ENCODE data around the gene REPS1. TPM values are rescaled to one million over a fixed set of nuclear protein-coding genes. Genes with fewer than 3 reads are reported as not detected.
"Not testable (repeated sequence)": the region's sequence is repeated elsewhere in the genome, so short reads cannot be mapped to it uniquely, and the experiment has no call there.

Gene REPS1
- polyA plus RNA-seq, 5 donors, result 51.5 to 71.7 (median 64.9) TPM

- DNase-seq, result no peak
These were observed 16.5 kb downstream of the REPS1 start for GRCh38 chr6:138971601-138972000.

- DNase-seq, result no peak
These were observed 17.1 kb downstream of the REPS1 start for GRCh38 chr6:138970856-138971425.

GRCh38 chr6:138970159-138970558 lies 17.9 kb downstream of the REPS1 start:
- no peak for DNase-seq

GRCh38 chr6:138966870-138967269 lies 21.2 kb downstream of the REPS1 start:
- no peak for DNase-seq

GRCh38 chr6:138965971-138966370 lies 22.1 kb downstream of the REPS1 start:
- no peak for DNase-seq

GRCh38 chr6:138965291-138965874 lies 22.7 kb downstream of the REPS1 start:
- DNase-seq, result no peak

- no peak for DNase-seq
These were observed 24.0 kb downstream of the REPS1 start for GRCh38 chr6:138964012-138964411.

GRCh38 chr6:138963531-138963930 lies 24.5 kb downstream of the REPS1 start:
- DNase-seq, result no peak

GRCh38 chr6:138963119-138963518 lies 24.9 kb downstream of the REPS1 start:
- DNase-seq, result no peak

GRCh38 chr6:138959521-138959920 lies 28.5 kb downstream of the REPS1 start:
- no peak for DNase-seq

- no peak for DNase-seq
These were observed 29.5 kb downstream of the REPS1 start for GRCh38 chr6:138958595-138958994.

GRCh38 chr6:138957903-138958302 lies 30.1 kb downstream of the REPS1 start:
- no peak for DNase-seq

GRCh38 chr6:138957484-138957883 lies 30.6 kb downstream of the REPS1 start:
- no peak for DNase-seq

- no peak for DNase-seq
These were observed 31.7 kb downstream of the REPS1 start for GRCh38 chr6:138956244-138956924.

- no peak for DNase-seq
These were observed 32.8 kb downstream of the REPS1 start for GRCh38 chr6:138955262-138955661.

- no peak for DNase-seq
These were observed 34.6 kb downstream of the REPS1 start for GRCh38 chr6:138953451-138953850.

GRCh38 chr6:138948546-138949179 lies 39.4 kb downstream of the REPS1 start:
- DNase-seq, result no peak

- DNase-seq, result no peak
These were observed 40.0 kb downstream of the REPS1 start for GRCh38 chr6:138948004-138948403.

- no peak for DNase-seq
These were observed 42.7 kb downstream of the REPS1 start for GRCh38 chr6:138945354-138945753.

- DNase-seq, result no peak
These were observed 43.6 kb downstream of the REPS1 start for GRCh38 chr6:138944412-138944811.

GRCh38 chr6:138943089-138943625 lies 44.9 kb downstream of the REPS1 start:
- no peak for DNase-seq

GRCh38 chr6:138936873-138937272 lies 51.2 kb downstream of the REPS1 start:
- not testable (repeated sequence) for DNase-seq

GRCh38 chr6:138931660-138932059 lies 56.4 kb downstream of the REPS1 start:
- DNase-seq, result no peak
